Stimulated activated CD4-positive, alpha-beta T cell treated with anti-CD3 and anti-CD28 coated beads, Interleukin-1b, Interleukin-23, amount 100 ng/mL, for 48 hours (primary cell): ENCODE measurements around the gene DCUN1D1.

Experiments
- DNase-seq: peaks from one replicate; pipeline ENCODE4 v3.0.0-alpha.2; 2020

Gene DCUN1D1

DNA sequence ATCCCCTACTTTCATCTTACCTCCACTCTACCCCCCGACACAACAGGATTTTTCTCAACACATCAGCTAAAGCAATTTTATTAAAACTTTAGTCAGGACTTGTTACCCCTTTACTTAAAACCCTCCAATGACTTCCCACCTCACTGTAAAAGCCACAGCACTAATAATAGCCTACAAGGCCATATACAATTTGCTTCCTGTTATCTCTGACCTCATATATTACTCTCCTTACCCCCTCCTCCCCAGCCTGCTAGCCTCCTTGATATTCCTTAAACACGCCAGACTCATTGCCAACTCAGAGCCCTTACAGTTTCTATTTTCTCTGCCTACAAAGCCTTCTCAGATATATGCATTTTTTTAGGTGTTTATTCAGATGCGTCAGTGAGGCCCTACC lies 54.4 kb downstream of the DCUN1D1 start:
- DNase-seq: no peak

DNA sequence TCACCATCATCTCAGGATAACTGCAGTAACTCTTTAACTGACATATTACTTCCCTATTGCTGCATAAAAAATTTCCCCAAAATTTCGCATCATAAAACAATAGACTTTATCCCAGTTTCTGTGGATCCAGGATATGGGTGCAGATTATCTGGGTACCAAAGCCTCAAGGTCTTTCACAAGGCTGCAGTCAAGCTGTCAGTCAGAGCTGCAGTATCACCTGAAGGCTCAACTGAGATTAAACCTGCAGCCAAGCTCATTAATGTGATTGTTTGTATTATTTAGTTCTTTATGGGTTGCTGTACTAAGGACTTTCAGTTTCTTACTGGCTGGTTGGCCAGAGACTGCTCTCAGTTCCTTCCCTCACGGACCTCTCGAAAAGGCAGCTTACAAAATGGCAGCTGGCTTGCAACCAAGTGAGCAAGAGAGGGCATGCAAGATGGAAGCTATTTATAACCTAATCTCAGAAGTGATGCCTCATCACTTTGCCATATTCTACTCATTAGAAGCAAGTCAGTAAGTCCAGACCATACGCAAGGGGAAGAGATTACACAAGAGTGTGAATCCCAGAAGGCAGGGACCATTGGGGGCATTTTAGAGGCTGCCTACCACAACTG lies 54.9 kb downstream of the DCUN1D1 start:
- no peak for DNase-seq

DNA sequence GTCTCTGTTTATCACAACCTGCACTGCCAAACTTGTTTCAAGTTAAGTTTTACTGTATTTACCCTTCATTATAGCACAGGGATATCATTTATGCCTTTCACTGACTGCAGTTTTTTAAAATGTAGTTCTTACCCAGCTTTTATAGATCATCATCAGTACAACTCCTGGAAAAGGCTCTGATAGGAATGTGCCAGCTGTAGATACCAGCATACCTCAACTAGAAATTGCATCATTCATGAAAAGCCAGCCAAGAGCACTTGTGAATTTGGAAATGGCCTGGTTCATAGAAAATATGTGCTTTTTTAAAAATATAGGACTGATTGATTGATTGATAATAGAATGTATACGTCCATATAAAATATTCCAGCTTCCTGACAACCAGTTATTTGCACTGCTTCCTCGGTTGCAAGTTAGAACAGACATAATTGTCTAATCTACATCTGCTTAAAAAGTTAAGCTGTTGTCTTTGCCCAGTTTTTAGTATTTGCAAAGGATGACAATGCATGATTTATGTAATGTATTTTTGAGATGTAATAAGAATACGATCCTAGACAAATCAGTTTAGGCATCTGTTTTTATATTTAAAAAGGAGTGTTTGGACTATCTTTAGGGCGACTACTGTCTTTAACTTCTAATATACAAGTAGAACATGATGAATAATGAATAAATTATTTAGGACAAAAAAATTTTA lies 58.5 kb downstream of the DCUN1D1 start:
- no peak for DNase-seq

DNA sequence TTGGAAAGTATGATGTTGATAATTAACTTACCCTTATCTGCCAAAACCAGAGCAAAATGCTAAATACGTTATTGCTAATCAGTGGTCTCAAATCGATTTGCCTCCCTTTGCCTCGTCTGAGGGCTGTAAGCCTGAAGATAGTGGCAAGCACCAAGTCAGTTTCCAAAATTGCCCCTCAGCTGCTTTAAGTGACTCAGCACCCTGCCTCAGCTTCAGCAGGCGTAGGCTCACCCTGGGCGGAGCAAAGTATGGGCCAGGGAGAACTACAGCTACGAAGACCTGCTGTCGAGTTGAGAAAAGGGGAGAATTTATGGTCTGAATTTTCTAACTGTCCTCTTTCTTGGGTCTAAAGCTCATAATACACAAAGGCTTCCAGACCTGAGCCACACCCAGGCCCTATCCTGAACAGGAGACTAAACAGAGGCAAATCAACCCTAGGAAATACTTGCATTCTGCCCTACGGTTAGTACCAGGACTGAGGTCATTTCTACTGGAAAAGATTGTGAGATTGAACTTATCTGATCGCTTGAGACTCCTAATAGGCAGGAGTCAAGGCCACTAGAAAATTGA lies 59.7 kb downstream of the DCUN1D1 start:
- no peak for DNase-seq

DNA sequence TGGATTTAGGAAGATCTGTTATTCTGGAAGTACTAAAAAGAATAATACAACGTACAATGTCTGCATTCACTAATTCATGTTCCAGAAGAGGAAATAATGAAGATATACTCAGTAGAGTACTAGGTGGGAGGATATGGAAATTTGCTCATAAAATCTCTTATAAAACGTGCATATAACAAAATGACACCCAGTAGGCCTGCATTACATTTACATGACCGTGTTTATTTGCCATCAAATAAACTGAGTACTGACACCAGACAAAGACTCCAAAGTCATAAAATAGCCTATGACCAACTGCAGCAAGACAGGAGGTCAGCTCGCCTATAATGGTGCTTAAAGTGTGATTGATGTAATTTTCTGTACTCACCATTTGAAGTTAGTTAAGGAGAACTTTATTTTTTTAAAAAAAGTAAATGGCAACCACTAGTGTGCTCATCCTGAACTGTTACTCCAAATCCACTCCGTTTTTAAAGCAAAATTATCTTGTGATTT lies 60.4 kb downstream of the DCUN1D1 start:
- DNase-seq: no peak

DNA sequence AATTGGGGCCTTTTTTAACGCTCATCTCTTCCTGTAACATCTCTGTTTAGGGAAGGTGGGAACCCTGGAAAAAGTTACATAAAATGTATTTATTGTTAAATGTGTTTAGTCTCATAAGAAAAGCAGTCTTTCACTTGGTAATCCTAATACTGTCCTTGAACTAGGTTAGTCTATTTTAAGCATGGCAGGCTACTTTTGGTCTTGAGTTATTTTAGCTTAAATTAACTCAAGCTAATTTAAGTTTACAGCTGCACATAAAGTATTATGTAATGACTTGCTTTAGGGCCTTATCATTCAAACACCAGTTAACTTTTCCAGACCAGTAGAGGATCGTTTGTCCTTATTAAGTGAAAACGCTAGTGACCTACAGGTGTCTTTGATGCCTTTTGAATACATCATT lies 63.2 kb downstream of the DCUN1D1 start:
- no peak for DNase-seq

DNA sequence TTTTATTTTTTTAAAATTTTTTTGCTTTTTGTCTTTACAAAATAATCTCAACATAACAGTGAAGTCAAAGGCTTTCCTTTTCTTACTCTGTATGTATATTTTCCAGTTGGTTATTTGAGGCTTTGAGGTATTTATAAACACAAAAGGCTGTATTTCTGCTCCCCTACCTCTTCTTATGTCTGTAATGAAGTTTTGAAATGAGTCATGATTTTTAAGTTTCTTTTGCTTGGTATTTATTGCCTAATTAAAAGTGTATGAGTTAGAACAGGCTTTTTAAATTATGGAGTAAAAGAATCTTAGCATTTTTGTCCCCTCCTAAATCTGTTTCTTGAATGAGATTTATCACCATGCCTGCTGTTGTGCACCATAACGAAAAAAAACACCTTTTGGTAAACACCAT lies 66.0 kb downstream of the DCUN1D1 start:
- no peak for DNase-seq

DNA sequence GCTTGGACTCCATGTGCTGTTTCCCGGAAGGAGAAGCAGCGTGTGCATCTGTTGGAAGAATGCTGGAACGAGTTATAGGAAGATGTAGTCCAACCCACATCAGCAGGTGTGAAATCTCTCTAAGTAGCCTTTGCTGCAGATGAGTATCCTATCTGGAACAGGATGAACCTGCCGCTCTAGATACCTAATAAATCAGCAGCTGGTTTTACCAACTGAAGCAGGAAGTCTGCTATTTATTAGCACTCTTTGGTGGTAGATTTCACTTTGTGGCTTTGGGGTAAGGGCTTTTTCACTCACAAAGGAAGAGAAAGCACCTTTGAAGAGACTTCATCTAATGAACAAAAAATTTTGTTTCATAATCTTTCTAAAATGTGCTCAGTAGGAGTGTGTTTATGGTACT lies 66.4 kb downstream of the DCUN1D1 start:
- DNase-seq: no peak

DNA sequence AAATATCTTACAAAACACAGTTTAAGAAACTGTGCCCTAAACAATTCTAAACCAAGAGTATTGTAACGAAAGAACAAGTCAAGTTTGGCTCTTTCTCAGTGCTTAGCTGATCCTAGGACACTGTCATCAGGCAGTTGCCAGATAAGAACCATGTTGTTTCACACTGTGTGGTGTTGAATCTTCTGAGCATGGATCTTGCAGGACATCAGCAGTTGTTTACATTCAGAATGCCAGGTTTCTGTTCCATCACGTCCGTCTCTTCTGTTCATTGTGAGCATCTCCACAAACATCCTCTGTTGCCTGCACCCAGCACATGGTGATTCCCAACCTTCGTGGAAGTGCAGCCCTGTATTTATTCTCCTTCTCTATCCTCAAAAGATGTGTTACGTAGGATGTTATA lies 67.9 kb downstream of the DCUN1D1 start:
- no peak for DNase-seq

DNA sequence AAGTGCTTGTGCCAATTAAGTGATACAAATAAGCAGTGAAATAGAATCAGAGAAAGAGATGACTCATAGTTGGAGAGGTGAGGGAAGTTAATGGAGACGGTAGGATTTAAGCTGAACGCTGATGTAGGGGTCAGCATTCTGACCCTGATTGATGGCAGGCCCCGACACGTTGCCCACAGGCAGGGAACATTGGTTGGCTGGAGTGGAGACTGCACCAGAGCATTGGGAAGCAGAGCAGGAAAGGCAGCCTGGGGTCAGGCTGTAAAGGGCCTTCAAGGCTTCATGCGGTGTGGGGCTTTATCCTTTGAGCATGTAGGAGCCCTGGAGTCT lies 68.6 kb downstream of the DCUN1D1 start:
- no peak for DNase-seq

DNA sequence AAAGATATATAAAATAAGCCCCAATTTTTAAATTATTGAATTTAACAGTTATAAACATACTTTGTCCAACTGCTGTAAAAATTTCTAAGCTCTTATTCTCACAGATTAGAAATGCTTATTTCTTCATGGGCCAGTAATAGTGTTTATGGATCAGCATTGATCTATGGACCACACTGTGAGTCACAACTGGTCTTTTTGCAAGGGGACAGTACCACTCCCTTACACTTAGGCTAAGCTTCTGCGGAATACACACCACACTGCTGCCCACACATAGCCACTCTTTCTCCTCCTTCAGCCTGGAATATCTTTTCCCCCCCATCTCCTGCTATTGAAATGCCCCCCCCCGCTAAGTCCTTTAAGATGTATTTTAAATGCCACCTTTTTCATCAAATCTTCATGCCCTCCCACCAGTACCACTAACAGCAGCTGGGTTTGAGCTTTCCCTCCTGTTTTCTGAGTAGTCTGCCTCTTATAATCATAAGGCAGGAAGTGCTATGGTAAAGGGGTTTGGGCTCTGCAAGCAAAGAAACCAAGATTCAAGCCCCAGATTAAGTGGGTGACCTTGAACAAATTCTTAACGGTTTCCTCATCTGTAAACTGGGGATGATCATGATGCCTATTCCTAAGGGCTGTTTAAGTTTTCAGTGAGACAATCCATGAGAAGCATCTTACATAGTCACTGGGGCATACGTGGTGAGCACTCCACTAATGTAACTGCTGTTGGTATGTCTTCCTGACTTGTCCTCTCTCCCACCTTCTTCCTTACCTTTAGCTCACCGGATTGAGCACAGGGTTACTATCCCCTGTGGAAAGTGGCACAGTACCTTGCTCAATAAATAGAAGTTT lies 69.2 kb downstream of the DCUN1D1 start:
- DNase-seq: no peak

DNA sequence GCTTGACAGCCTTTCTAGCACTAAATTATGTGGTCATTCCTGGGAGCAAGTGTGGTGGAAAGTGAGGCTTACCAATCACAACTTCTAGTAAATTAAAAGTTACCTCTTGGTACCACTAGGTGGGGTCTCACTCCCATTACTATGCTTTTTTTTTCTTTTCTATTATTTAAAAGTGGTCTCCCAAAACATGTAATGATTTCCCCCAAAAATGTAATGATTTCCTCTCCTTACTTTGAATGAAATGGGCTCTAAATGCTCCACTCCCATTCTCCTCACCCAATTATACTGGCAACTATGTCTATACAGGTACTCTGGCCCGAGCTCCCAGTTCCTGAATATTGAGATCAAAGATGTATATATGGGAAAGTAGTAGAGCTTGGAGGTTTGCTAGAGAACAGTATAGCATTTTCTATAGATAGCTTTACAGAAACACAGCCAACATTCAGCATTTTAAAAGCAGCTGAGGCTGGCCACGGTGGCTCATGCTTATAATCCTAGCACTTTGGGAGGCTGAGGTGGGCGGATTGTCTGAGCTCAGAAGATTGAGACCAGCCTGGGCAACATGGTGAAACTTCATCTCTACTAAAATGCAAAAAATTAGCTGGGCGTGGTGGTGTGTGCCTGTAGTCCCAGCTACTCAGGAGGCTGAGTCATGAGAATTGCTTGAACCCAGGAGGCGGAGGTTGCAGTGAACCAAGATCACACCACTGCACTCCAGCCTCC lies 70.9 kb downstream of the DCUN1D1 start:
- DNase-seq: no peak

DNA sequence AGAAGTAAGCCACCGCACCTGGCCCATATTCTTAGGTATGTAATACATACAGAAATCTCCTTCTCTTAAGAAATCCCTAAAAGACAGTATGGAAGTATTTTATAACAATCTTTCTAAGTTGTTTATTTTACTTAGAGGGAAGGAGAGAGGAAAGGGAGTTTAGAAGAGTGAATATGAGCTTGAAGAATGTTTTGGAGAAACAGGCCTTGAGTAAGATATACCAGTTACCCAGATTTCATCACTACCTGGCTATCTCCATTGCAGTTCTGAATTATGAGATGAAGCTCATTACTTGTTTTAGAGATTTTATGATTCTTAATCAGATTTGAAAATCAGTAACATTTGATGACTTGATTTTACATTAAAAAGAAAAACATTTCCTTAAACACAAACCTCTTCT lies 71.9 kb downstream of the DCUN1D1 start:
- no peak for DNase-seq

DNA sequence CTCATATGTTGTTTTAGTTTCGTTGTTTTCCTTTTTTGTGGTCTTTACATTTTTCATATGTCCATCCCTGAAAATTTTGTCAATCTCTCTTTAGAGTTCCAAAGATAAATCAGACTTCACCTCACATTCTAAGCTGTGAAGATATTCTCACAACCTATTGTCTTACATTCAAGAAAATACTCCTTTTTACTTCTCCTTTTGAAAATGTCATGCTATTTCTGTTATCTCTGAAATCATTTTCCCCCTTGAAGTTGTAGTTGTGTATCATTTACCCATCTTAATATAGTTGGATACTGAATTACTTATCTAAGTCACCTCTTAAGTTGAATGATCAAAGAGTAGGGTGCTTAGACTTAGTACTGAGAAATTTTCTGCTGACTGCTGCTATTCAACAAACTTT lies 74.3 kb downstream of the DCUN1D1 start:
- no peak for DNase-seq

DNA sequence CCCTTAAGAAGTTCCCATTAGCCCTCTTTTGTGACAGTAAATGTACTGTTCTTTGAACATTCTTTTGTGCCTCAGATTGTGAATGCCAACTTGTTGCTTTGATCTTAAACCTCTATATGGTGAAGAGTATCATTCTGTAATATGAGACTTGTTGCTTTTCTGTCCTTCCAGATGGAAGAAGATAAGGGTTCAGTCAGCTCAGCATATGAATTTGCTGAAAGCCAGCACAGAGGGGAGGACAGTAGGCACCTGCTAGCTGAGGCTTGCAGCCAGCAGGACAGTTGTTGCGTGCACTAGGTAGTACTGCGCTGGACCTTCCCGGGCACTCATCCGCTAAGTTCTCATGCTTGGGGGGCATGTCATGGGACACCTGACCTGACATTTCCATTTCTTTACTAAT lies 74.7 kb downstream of the DCUN1D1 start:
- DNase-seq: no peak

DNA sequence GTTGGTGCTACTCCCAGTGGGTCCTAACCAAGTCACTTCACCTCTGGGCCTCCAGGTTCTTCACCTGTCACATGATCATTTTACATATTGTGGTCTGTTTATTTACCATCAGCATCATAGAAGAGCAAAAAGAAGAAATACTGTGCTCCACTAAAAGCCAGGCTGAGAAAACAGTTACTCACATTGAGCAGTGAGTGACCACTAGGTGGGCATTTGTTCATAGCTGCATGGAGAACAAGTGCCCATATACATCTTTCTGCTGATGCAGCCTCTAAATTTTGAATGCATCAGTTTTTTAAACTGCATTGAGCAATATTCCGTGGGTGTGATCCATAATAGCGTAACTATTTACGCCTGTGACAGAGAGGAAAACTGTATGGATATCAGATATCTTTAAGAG lies 76.2 kb downstream of the DCUN1D1 start:
- DNase-seq: no peak

DNA sequence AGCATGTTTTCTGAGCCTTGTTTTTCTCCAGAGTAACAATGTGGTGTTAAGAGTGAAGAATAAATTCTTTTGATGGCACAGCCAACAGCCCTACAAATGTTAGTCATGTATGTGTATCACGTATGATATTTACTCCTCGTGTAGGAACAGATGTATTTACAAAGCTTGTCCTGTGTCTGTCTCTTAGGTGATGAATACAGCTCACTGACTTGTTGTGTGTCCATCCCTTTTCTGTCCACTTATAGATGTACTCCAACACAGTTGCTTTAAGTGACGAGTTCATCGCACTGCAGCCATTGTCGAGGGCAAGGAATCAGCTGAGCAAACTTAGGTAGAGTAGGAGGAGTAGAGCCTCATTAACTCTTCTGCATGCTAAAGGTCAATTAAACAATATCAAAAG lies 78.1 kb downstream of the DCUN1D1 start:
- no peak for DNase-seq

DNA sequence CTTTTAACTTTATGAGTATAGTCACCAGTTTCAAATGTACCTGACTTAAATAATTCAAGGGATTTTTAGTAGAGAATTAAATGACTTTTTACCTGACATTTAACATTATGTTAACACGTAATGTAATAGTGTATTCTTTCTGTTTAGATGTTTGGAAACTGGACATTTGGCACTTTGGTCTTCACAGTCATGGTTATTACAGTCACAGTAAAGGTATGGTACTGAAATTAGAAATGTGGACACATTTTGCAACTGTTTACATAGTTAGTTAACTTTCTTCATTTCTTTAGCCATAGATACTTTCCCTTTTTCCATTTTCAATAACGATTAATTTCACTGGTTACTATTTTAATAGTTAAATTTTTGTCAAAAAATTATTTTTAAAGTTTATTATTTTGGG lies 83.8 kb downstream of the DCUN1D1 start:
- DNase-seq: no peak

DNA sequence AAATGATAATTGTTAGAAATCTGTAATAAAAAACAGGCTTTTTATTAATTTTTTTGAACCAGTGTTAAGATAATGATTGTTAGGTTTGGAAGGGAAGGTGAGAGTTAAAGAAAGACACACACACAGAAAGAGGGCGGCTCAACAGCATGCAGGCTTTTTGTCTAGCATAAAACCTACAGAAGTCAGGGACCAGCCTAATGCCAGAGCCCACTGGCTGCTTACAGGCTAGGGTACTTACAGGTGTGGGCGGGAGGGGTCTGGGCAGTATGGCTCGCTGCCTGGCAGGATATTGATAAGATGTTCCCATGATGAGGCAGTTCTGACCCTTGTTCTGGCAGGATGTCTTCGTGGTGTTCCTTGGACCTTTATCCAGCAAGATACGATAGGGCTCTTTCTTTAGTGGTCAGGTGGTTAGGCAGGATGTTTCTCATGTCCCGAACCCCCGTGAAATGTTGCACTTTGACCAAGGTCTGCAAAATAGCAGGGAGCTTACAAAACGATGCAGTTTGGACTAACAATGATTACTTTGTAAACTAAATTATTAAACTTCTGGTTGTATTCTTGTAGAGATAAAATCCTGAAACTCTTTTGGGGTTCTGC lies 84.7 kb downstream of the DCUN1D1 start:
- no peak for DNase-seq

DNA sequence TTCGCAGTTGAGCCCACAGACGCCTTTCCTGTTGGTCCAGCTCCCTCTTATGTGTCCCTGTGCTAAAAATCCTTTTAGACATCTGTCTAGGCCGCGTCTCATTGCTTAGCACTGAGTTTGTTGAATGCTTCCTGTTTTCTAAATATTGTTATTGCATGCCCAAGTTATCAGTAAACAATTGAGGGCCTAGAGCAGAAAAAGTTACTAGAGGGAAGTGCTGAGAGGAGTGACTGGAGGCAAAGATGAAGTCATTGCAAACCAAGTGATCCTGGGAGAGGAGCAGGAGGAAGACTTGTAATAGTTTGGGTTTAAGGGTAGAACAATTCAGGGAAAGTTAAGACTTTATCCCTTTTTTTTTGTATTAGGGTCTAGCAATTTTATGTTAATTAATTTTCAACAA lies 88.1 kb downstream of the DCUN1D1 start:
- DNase-seq: no peak

DNA sequence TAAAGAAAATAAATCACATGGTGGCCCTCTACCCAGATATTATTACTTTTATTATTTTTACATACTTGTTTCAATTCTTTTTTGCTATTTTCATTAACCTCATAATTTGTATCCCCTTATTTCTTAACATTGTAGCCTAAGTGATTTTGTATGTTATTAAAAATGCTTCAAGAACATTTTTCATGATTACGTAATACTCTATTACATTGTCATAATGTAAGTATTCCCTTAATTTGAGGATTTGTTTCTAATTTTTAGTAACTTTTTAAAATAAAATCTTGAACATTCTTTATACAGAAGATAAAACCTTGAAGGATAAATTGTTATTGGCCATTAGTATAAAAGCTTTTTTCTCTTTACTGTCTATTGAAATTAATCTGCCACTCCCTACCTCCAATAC lies 89.0 kb downstream of the DCUN1D1 start:
- DNase-seq: no peak

DNA sequence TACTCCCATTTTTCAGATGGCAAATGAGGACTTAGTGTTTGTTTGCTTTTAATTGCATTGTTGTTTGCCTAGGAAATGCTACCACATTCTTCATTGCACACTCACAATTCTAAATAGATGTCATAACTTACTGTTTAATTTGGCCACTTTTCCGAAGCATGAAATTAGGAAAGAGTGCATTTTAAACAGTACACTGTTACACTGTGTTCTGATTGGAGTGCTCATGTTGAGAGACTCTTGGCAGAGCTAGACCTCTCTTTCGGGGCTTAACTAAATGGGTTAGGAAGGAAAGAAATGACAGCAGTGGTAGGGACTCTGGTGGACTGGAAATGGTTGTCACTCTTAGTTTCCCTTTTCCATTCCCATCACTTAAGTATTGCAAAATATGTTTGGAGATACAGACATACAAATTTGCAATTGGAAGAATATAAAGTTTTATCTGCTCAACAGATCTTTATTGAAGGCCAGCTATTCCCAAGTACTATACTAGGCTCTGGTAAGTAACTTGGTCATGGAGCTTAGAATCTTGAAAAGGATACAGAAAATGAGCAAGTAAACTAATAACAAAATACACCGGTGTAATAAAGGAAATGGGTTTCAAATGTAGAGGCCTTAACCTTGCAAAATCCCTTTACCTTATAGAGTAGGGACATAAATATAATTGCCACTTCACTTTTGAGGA lies 90.2 kb downstream of the DCUN1D1 start:
- DNase-seq: no peak
